MCF 10A (cell line): ENCODE data around the gene CFAP97D2. TPM values are rescaled to one million over a fixed set of nuclear protein-coding genes. Genes with fewer than 3 reads are reported as not detected.

Source experiments
- BruUV-seq: library from RNA; stranded (reverse); fragments of 400-500 nt; replicated peaks from 2 replicates; lab custom pipeline; 2021; lab: Mats Ljungman, UMichigan
- CTCF ChIA-PET: fragments of 300-600 bp; sonication (Branson Sonifier 250); formaldehyde crosslinking; extraction: SDS; loops from one replicate; lab custom pipeline; 2021; ENCODE audit warnings: antibody characterized with exemption, inconsistent platforms; lab: Yijun Ruan, JAX
- POLR2A ChIA-PET: fragments of 300-600, 350-650 bp; sonication (Branson Sonifier 250); formaldehyde crosslinking; extraction: SDS; loops from one replicate; lab custom pipeline; 2020; ENCODE audit warnings: antibody characterized with exemption, inconsistent platforms; lab: Yijun Ruan, JAX
- DNase-seq: peaks from one replicate; pipeline ENCODE4 v3.0.0-alpha.2; 2018; ENCODE audit not compliant: unreplicated experiment
- H3K27ac Mint-ChIP-seq: one replicate; pipeline ENCODE4 v1.8.0; 2022; ENCODE audit warnings: mild to moderate bottlenecking, low read depth, mixed read lengths; ENCODE audit not compliant: unreplicated experiment
- H3K27me3 Mint-ChIP-seq: one replicate; pipeline ENCODE4 v1.8.0; 2022; ENCODE audit warnings: mixed read lengths; ENCODE audit not compliant: insufficient read depth, unreplicated experiment
- H3K36me3 Mint-ChIP-seq: one replicate; pipeline ENCODE4 v1.8.0; 2022; ENCODE audit warnings: mild to moderate bottlenecking, moderate library complexity, mixed read lengths; ENCODE audit not compliant: insufficient read depth, unreplicated experiment
- H3K4me1 Mint-ChIP-seq: one replicate; pipeline ENCODE4 v1.8.0; 2022; ENCODE audit warnings: mixed read lengths; ENCODE audit not compliant: insufficient read depth, unreplicated experiment
- H3K4me3 Mint-ChIP-seq: one replicate; pipeline ENCODE4 v1.8.0; 2022; ENCODE audit warnings: mild to moderate bottlenecking, moderate library complexity, mixed read lengths; ENCODE audit not compliant: unreplicated experiment
- H3K9me3 Mint-ChIP-seq: one replicate; pipeline ENCODE4 v1.8.0; 2022; ENCODE audit warnings: mixed read lengths; ENCODE audit not compliant: unreplicated experiment
- intact Hi-C: fragments of 100-400 bp; cut with micrococcal nuclease; formaldehyde crosslinking; loops from 2 replicates; pipeline ENCODE4 v1.14.1; 2022
- total RNA-seq: library from RNA; stranded (reverse); gene quantifications from 2 replicates; pipeline ENCODE4 v1.2.3, GENCODE V29; 2022
- TF ChIP-seq, protein P1 (sequence below): fragments of 200-600 bp; IDR thresholded peaks from one replicate; pipeline ENCODE4 v1.8.0; 2022; ENCODE audit warnings: antibody characterized with exemption, mild to moderate bottlenecking; ENCODE audit not compliant: unreplicated experiment

The CFAP97D2 gene
- total RNA-seq, 1 experiment from 2014 or later = not detected

DNA sequence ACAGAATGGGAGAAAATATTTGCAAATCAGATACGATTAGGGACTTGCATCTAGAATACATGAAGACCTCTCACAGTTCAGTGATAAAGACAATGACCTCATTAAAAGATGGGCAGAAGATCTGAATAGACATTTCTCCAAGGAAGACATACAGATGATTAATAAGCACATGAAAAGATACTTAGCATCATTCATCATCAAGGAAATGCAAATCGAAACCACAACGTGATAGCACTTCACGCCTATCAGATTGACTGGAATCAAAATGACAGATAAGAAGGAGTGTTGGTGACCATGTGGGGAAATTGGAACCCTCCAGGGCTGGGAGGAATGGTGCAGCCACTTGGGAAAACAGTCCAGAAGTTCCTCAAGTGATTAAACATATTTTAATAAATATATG is 25.8 kb downstream of the CFAP97D2 start:
- Mint-ChIP-seq H3K4me3 (no peak overlapping the region), H3K36me3 (no peaks in the 10 kb centered on the region), H3K9me3 (no peaks in the 10 kb centered on the region), H3K27me3 (no peaks in the 10 kb centered on the region), H3K4me1 (no peaks in the 10 kb centered on the region), H3K27ac (no peak overlapping the region)
- intact Hi-C loops = no loop called here
- POLR2A ChIA-PET = no interaction called here
- DNase-seq = no peak
- TF ChIP-seq, protein P1, sequence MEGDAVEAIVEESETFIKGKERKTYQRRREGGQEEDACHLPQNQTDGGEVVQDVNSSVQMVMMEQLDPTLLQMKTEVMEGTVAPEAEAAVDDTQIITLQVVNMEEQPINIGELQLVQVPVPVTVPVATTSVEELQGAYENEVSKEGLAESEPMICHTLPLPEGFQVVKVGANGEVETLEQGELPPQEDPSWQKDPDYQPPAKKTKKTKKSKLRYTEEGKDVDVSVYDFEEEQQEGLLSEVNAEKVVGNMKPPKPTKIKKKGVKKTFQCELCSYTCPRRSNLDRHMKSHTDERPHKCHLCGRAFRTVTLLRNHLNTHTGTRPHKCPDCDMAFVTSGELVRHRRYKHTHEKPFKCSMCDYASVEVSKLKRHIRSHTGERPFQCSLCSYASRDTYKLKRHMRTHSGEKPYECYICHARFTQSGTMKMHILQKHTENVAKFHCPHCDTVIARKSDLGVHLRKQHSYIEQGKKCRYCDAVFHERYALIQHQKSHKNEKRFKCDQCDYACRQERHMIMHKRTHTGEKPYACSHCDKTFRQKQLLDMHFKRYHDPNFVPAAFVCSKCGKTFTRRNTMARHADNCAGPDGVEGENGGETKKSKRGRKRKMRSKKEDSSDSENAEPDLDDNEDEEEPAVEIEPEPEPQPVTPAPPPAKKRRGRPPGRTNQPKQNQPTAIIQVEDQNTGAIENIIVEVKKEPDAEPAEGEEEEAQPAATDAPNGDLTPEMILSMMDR = no peak
- CTCF ChIA-PET = interaction anchor here (1.1 kb wide), 1 partner anchor 21 kb away, joined by 3 read pairs; no protein-coding TSS in a partner anchor
- BruUV-seq = no TSS peak

GRCh38 chr13:114208134-114208533 is 29.1 kb downstream of the CFAP97D2 start:
- Mint-ChIP-seq H3K27me3 (peaks cover 20% of the 10 kb centered on the region), H3K4me1 (no peaks in the 10 kb centered on the region), H3K4me3 (no peak overlapping the region), H3K27ac (no peak overlapping the region), H3K36me3 (no peaks in the 10 kb centered on the region), H3K9me3 (no peaks in the 10 kb centered on the region)
- BruUV-seq = no TSS peak
- DNase-seq = no peak
- POLR2A ChIA-PET = no interaction called here
- intact Hi-C loops = no loop called here
- TF ChIP-seq, protein P1 = no peak
- CTCF ChIA-PET = no interaction called here

DNA sequence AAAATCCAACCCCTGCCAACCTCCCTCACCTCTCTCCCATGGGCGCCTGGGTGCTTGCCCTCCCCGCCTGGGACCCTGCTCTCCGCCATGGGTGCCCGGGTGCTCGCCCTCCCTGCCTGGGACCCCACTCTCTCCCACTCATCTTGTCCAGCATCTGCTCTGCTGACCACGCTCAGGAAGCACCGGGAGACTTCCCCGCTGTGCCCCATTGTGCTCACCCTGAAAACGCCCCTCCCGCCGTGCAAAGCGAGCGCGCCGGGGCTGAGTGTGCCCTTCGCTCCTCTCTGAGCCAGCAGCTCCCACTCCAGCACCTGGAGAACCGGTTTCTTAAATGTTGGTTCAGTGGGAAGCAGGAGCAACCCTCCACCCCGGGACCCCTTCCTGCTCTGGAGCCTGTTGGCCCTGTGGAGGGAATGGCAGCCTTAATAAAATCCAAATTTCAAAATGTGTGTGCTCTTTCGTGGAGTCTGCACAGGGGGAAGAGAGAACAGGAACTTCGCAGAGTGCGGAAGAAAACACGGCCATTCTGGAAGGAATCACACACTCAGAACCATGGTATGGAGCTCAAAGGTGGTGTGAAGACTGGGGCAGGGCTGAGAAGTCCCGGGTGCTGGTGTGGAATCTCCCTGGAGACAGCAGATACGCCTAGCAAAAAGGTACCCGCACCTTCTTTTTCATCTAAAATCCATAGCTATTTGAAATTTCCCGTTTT is 32.5 kb downstream of the CFAP97D2 start:
- H3K4me3 Mint-ChIP-seq = no peak overlapping the region
- POLR2A ChIA-PET = no interaction called here
- no peak overlapping the region for H3K27ac Mint-ChIP-seq
- H3K9me3 Mint-ChIP-seq = no peaks in the 10 kb centered on the region
- DNase-seq = no peak
- intact Hi-C loops = no loop called here
- CTCF ChIA-PET = interaction anchor here (0.6 kb wide), 1 partner anchor 544 kb away, joined by 3 read pairs; no protein-coding TSS in a partner anchor
- no peaks in the 10 kb centered on the region for H3K36me3 Mint-ChIP-seq
- H3K4me1 Mint-ChIP-seq = no peaks in the 10 kb centered on the region
- no TSS peak for BruUV-seq
- TF ChIP-seq, protein P1 = no peak
- H3K27me3 Mint-ChIP-seq = peaks cover 38% of the 10 kb centered on the region

GRCh38 chr13:114212158-114212495 is 33.1 kb downstream of the CFAP97D2 start:
- Mint-ChIP-seq H3K9me3 (no peaks in the 10 kb centered on the region), H3K27ac (no peak overlapping the region), H3K4me1 (no peaks in the 10 kb centered on the region), H3K27me3 (peaks cover 38% of the 10 kb centered on the region), H3K4me3 (no peak overlapping the region), H3K36me3 (no peaks in the 10 kb centered on the region)
- no TSS peak for BruUV-seq
- TF ChIP-seq, protein P1 = no peak
- intact Hi-C loops = no loop called here
- CTCF ChIA-PET = interaction anchor here (0.6 to 0.7 kb wide), 2 partner anchors 17 to 544 kb away, joined by 3 read pairs; no protein-coding TSS in a partner anchor
- no peak for DNase-seq
- POLR2A ChIA-PET = interaction anchor here (0.6 kb wide), 1 partner anchor 140 kb away, joined by 3 read pairs; no protein-coding TSS in a partner anchor
